Thymus (tissue), 11 donors: Measurements from ENCODE around the gene PDGFRB. TPM values are rescaled to one million over a fixed set of nuclear protein-coding genes. Genes with fewer than 3 reads are reported as not detected.
"Not testable (repeated sequence)": the region's sequence is repeated elsewhere in the genome, so short reads cannot be mapped to it uniquely, and the experiment has no call there.

ENCODE experiments used
- DNase-seq, 9 donors: peaks; one replicate each; pipeline ENCODE4 v3.0.0-alpha.2; 2013; ENCODE audit warnings: low spot score in 9 of 9, low read depth in 6 of 9, missing footprints in 1 of 9
- H3K27ac ChIP-seq, 2 donors: one replicate each; pipeline ENCODE4 v1.5.1; 2013; ENCODE audit warnings: control low read depth in 1 of 2, low read depth in 1 of 2, low read length in 1 of 2, mild to moderate bottlenecking in 1 of 2, moderate library complexity in 1 of 2
- H3K27me3 ChIP-seq, 2 donors: one replicate each; pipeline ENCODE4 v1.5.1; 2013; ENCODE audit warnings: low read length in 1 of 2; ENCODE audit not compliant: control insufficient read depth in 2 of 2, insufficient read depth in 1 of 2
- H3K36me3 ChIP-seq, 2 donors: one replicate each; pipeline ENCODE4 v1.5.1; 2013; ENCODE audit warnings: low read length in 1 of 2, mild to moderate bottlenecking in 1 of 2, moderate library complexity in 1 of 2; ENCODE audit not compliant: control insufficient read depth in 2 of 2, insufficient read depth in 2 of 2
- H3K4me1 ChIP-seq, 2 donors: one replicate each; pipeline ENCODE4 v1.5.1; 2013; ENCODE audit warnings: low read length in 2 of 2; ENCODE audit not compliant: control insufficient read depth in 2 of 2, insufficient read depth in 2 of 2
- H3K4me3 ChIP-seq, 2 donors: one replicate each; pipeline ENCODE4 v1.5.1; 2013; ENCODE audit warnings: low read length in 2 of 2, control low read depth in 1 of 2, mild to moderate bottlenecking in 1 of 2
- H3K9me3 ChIP-seq, 2 donors: one replicate each; pipeline ENCODE4 v1.5.1; 2013; ENCODE audit warnings: low read length in 1 of 2, mild to moderate bottlenecking in 1 of 2; ENCODE audit not compliant: control insufficient read depth in 2 of 2, insufficient read depth in 1 of 2
- WGBS: extraction: QIAGEN DNeasy Blood & Tissue Kit; methylation state at CpG from one replicate; pipeline ENCODE4 v1.1.7; 2013; 5-methylcytosine and 5-hydroxymethylcytosine counted together
- polyA plus RNA-seq: library from polyadenylated mRNA; stranded (reverse); fragments of 200-250 nt; gene quantifications from one replicate; pipeline ENCODE4 v1.2.3, GENCODE V29; 2013
- total RNA-seq: library from RNA; stranded (reverse); fragments of 120-200 nt; gene quantifications from one replicate; pipeline ENCODE4 v1.2.4, GENCODE V29; 2013
- donor health status: healthy.

Gene PDGFRB
- total and polyA plus RNA-seq, 2 donors: 6.0 to 8.6 TPM

DNA sequence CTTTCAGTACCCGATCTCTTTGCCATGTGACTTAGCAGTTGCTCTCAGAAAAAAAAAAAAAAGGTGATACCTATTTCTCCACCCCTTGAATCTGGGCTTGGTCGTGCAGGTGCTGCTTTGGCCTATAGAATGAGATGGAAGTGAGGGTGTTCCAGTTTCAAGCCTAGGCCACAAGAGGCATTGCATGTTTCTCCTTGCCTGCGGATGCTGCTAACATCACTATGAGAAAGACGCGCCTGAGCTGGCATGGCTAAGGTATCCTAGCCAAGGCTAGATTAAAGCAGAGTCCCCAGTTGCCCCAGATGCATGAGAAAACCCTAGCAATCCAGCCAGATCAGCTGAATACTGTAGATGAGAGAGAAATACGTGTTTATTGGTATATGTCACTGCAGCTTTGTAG, 54.6 kb downstream of the PDGFRB start:
- H3K4me3 ChIP-seq: no peak overlapping the region
- WGBS: 88% methylated on average over 6 of the region's 6 CpGs
- no peaks in the 10 kb centered on the region for H3K9me3 ChIP-seq
- DNase-seq: no peak
- H3K27me3 ChIP-seq: no peaks in the 10 kb centered on the region
- H3K4me1 ChIP-seq: peaks cover 0 to 3% of the 10 kb centered on the region in 2 donors
- H3K36me3 ChIP-seq: no peaks in the 10 kb centered on the region
- no peak overlapping the region for H3K27ac ChIP-seq

DNA sequence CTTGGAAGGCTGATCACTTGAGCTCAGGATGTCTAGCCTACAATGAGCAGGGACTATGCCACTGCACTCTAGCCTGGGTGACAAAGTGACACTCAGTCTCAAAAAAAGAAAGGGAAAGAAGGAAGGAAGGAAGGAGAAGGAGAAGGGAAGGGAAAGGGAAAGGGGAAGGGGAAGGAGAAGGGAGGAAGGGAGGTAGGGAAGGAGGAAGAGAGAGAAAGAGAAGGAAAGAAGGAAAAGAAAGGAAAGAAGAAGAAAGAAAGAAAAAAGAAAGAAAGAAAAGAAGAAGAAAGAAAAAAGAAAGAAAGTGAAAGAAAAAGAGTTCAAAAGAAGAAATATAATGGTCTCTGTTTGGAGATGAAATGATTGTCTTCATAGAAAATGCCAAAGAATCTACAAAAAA, 58.5 kb downstream of the PDGFRB start:
- Histone ChIP-seq H3K4me1 (no peaks in the 10 kb centered on the region), H3K4me3 (no peak overlapping the region), H3K27me3 (no peaks in the 10 kb centered on the region), H3K9me3 (no peaks in the 10 kb centered on the region), H3K27ac (no peak overlapping the region), H3K36me3 (no peaks in the 10 kb centered on the region)
- DNase-seq: no peak

DNA sequence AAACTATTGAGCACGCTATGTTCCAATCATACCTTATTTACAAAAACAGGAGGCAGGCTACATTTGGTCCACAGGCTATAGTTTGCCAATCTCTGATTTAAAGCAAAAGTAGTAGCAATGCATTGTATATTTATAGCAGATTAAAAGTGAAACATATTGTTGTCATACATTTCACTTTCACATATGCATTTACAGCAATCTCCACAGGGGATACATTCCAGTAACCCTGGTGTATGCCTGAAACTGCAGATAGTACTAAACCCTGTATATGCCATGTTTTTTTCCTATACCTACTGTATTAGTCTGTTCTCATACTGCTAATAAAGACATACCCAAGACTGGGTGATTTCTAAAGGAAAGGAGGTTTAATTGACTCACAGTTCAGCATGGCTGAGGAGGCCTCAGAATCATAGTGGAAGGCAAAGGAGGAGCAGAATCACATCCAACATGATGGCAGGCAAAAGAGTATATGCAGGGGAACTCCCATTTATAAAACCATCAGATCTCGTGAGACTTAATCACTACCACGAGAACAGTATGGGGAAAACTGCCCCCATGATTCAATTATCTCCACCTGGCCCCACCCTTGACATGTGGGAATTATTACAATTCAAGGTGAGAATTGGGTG, 63.4 kb downstream of the PDGFRB start:
- Histone ChIP-seq H3K4me3 (no peak overlapping the region), H3K27ac (no peak overlapping the region), H3K4me1 (no peaks in the 10 kb centered on the region), H3K27me3 (no peaks in the 10 kb centered on the region), H3K36me3 (no peaks in the 10 kb centered on the region), H3K9me3 (no peaks in the 10 kb centered on the region)
- 96% methylated on average over 3 of the region's 3 CpGs for WGBS
- DNase-seq: no peak

DNA sequence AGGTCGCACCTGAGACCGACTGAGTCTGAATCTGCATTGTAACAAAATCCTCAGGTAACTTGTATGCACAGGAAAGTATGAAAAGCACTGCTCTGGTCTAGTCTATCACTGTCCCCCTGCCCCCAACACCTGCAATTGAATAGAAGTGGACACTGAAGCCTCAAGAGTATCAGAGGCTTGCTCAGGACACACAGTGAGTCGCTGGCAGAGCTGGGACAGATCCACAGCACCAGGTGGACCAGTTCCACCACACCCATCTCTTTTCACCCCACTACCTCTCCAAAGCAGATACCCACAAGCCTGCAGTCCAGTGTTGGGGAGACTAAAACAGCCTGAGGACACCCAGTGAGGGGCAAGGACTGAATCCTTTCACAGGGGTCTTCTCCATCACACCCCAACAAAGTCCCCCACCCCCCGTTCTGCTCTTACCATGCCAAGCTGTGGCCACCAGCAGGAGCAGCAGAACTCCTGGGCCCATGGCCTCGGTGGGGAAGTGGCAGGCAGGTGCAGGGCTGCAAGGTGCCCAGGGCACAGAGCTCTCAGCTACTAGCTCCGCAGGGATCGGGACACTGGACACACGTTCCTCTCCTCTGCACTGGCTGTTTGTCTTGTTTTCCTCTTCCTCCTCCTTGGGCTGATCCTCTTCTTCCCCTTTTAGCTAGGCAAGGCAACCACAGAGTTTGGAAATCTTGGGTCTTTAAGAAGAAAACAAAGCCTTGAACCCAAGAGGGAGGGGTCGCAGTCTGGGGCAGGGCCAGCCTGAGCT, 69.5 kb downstream of the PDGFRB start, which contains the start of gene CSF1R:
Gene CSF1R, minus strand, starts transcription at position 605 of the 766 bp plus-strand sequence. Its CDS starts 127 bp downstream, at position 478.
- Histone ChIP-seq H3K4me1 (peaks cover 5 to 21% of the 10 kb centered on the region in 2 donors), H3K36me3 (no peaks in the 10 kb centered on the region), H3K9me3 (no peaks in the 10 kb centered on the region), H3K27me3 (no peaks in the 10 kb centered on the region), H3K4me3 (no peak within 1 kb of the TSS), H3K27ac (no peak within 1 kb of the TSS)
- WGBS: 86% methylated on average over 9 of the region's 9 CpGs
- DNase-seq: no peak

DNA sequence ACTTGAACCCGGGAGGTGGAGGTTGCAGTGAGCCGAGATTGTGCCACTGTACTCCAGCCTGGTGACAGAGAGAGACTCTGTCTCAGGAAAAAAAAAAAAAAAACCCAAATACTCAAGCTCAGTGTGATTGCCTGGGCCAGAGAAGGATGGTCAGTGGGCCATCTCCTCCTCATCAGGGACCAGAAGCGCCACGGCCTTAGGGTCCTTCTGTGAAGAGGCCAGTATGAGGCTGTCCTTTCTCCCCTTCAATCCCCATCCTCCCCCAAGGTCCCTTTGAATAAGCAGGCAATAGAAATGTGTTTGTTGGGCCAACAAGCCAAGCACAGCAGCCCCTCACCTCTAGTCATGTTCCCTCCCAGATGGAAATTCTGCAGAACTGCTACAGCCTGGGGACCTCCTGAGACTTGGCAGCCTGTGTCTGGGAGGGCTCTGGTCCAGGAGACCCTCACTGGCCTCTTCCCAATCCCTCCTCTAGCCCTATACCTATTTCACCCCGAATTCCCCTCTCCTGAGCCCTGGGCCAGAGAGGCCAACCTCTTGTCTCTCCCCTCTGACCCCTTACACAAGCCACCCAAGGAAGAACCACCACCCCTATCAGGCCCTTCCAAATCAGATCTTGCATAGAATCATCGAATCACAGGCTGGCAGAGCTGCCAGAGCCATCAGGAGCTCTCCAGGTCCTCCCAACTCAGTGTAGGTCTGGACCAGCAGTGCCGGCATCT, 70.3 kb downstream of the PDGFRB start:
- DNase-seq: no peak
- no peak overlapping the region for H3K27ac ChIP-seq
- no peaks in the 10 kb centered on the region for H3K9me3 ChIP-seq
- WGBS: 91% methylated on average over 7 of the region's 7 CpGs
- H3K36me3 ChIP-seq: no peaks in the 10 kb centered on the region
- H3K27me3 ChIP-seq: no peaks in the 10 kb centered on the region
- H3K4me3 ChIP-seq: no peak overlapping the region
- peaks cover 5 to 21% of the 10 kb centered on the region in 2 donors for H3K4me1 ChIP-seq

DNA sequence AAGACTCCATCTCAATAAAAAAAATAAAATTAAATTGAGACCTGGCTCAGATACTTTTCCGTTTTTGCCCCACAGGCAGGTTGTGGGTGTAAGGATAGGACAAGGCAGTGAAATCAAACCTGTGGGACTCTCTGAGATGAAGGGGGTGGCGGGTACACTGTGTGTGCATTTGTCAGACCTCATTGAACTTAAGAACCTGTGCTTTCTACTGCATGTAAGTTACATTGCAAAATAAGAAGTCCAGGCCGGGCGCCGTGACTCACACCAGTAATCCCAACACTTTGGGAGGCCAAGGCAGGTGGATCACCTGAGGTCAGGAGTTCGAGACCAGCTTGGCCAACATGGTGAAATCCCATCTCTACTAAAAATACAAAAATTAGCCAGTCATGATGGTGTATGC, 70.9 kb downstream of the PDGFRB start:
- 97% methylated on average over 6 of the region's 6 CpGs for WGBS
- H3K4me1 ChIP-seq: peaks cover 5 to 21% of the 10 kb centered on the region in 2 donors
- not testable (repeated sequence) for H3K9me3 ChIP-seq, H3K27me3 ChIP-seq, H3K4me3 ChIP-seq, DNase-seq, H3K27ac ChIP-seq, H3K36me3 ChIP-seq

DNA sequence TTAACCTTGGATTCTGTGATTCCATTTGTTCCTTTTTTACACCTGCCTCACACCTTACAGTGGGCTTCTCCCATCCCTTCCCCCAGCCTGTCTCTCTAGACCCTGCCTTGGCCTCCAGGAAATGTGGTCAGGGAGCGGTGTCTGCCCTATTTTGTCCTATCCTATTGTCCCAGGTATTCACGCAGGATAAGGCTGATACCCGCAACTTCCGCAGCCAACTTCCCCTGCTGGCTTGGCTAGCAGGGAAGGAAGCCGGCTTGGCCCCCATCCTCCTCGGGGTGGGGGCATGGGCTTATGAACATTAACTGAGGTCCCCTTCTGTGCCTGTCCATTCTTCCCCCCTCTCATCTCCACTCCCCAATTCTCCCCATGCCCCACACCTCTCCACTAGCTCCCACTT, 72.8 kb downstream of the PDGFRB start:
- H3K36me3 ChIP-seq: no peaks in the 10 kb centered on the region
- H3K27me3 ChIP-seq: no peaks in the 10 kb centered on the region
- 31% methylated on average over 6 of the region's 6 CpGs for WGBS
- no peak for DNase-seq
- no peaks in the 10 kb centered on the region for H3K9me3 ChIP-seq
- H3K27ac ChIP-seq: no peak overlapping the region
- no peak overlapping the region for H3K4me3 ChIP-seq
- H3K4me1 ChIP-seq: peaks cover 5 to 21% of the 10 kb centered on the region in 2 donors

DNA sequence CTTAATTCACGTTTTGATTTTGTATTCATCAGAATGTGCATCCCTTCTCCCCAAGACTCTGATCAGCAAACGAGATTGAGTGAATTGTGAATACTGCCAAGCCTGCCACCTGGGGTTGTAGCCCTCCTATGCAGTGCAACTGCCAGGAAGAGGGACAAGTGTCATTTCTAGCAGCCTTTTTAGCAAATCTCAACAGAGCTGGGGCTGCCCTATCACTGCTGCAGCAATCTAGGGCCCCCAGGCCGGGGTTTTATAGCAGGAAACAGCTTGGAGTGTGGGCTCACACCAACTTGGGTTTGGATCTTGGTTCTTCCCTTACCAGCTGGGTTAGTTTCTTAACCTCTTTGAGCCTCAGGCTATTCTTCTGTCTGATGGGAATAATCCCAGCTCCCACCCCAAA, 73.3 kb downstream of the PDGFRB start:
- Histone ChIP-seq H3K9me3 (no peaks in the 10 kb centered on the region), H3K36me3 (no peaks in the 10 kb centered on the region), H3K27me3 (no peaks in the 10 kb centered on the region), H3K27ac (peak overlapping the region in 1 of 2 donors; percentile 45), H3K4me3 (no peak overlapping the region), H3K4me1 (peaks cover 5 to 21% of the 10 kb centered on the region in 2 donors)
- WGBS: 17% methylated on average over 3 of the region's 3 CpGs
- peak in 2 of 9 donors; percentile 12 to 22 for DNase-seq
